ENCODE results near the gene PITPNM3. TPM values are rescaled to one million over a fixed set of nuclear protein-coding genes. Genes with fewer than 3 reads are reported as not detected.

Gene PITPNM3
- total RNA-seq, 1 experiment from 2014 or later: 0.89 TPM

DNA sequence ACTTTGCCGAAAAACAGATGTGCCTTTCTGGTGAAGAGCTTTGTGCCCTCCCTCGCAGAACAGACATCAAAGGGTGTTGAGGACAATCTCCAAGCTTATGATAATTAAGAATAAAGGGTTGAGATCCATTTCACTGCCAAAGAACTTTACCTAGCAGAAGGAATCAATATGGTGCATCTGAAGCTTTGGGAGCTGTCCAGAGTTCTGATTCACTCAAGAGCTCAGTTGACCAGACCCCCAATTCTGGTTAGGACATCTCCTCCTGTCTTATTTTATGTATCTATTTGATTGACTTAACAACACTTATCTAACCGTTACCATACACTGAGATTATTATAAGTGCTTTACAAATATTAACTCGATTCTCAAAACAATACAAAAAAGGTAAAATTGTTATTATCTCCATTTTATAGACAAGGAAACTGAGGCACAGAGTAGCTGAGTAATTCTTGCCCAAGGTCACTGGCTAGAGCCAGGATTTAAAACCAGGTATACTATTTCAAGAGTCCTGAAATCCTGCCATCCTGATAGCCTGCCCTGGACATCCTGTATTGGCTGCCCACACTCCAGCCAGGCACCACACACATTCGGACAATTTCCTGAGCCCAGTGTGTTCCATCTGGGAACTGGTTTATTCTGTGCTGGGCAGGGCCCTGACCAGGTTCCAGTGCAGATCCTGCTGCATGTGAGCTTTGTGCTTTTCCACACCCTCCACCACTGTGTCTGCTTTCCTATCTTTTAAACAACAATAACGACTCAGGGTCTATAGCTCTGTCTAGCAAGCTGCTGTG is 29.8 kb downstream of the PITPNM3 start:
- DNase-seq (ENCODE audit: low read depth): no peak

GRCh38 chr17:6525731-6526130 is 30.6 kb downstream of the PITPNM3 start:
- no peak for DNase-seq (ENCODE audit: low read depth)

GRCh38 chr17:6525141-6525540 is 31.2 kb downstream of the PITPNM3 start:
- no peak for DNase-seq (ENCODE audit: low read depth)

DNA sequence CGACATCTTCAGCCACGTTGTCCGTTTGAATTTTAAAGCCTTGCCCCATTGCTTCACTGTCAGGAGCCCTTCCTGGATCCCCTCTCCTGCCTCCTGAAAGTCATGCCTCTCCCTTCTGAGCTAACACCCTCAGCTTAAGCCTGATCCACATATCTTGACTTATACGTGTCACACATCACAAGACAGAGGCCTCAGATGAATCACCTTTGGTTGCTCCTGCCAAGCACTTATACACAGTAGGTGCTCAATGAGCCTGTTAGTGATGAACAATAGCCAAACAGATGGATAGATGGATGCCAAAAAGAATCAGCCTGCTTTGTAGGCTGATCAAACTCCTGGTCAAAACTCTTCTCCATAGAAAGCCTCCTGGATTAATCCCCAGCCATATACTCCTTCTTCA is 31.8 kb downstream of the PITPNM3 start:
- peak; percentile 82 for DNase-seq (ENCODE audit: low read depth)

DNA sequence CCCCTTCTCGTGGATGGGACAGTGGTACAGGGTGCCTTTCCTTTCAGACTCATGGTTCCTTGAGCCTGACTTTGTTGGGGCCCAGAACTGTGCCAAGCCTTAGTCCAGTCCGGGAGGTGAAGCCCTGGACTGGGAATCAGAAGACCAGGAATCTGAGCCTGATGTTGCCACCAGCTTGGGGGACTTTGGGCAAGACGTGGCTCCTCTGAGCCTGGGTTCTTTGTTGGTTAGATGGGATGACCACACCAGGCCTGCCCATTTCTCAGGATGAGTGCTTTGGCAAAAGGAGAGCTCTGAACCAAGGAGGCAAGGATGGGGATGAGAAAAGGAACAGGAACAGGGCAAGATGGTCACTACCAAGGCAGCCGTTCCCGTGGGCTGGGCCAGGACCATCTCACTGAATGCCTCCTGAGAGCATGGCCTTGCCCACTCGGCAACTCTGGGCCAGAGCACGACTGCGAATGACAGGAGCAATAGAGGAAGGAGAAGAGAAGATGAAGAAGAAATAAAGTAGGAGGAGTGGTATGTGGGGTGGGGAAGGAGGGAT is 32.5 kb downstream of the PITPNM3 start:
- no peak for DNase-seq (ENCODE audit: low read depth)

- peak; percentile 92 for DNase-seq (ENCODE audit: low read depth)
Measured at GRCh38 chr17:6523330-6523729, 33.0 kb downstream of the PITPNM3 start.

DNA sequence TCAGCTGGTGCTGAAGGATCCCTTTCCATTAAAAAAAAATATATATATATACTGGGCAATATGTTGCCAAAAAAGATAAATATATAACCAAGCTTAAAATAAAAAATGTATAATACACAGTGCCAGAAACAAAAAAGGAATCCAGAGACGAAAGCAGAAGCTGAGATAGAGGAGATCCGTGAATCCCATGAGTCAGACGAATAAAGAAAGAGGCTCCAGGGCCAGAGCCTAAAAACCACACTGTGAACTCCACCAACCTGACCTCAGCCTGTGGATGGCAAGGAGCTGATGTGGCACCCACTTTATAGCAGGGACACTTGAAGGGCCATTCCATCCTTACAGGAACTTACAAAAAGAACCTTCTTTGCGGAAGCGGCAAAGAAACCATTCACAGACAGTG is 34.8 kb downstream of the PITPNM3 start:
- peak; percentile 80 for DNase-seq (ENCODE audit: low read depth)

DNA sequence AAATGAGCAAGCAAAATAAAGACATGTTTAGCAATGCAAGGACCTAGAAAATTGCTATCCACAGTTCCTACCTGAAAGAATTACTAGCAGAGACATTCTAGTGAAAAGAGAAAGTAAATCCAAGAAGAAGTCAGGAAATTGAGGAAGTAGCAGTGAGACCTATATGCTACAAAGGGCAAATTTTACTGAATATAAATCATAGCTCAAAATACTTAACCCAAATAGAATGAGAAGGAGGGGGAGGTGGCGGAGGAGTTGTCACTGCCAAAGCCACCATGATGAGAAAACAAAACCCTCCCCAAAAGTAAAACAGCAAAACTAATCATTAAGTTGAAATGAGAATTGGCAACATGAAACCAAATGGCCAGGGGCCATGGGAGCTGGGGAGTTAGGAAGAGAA is 39.3 kb downstream of the PITPNM3 start:
- no peak for DNase-seq (ENCODE audit: low read depth)

GRCh38 chr17:6514371-6514770 is 42.0 kb downstream of the PITPNM3 start:
- peak; percentile 64 for DNase-seq (ENCODE audit: low read depth)

GRCh38 chr17:6512552-6512951 is 43.8 kb downstream of the PITPNM3 start:
- DNase-seq (ENCODE audit: low read depth): no peak

DNA sequence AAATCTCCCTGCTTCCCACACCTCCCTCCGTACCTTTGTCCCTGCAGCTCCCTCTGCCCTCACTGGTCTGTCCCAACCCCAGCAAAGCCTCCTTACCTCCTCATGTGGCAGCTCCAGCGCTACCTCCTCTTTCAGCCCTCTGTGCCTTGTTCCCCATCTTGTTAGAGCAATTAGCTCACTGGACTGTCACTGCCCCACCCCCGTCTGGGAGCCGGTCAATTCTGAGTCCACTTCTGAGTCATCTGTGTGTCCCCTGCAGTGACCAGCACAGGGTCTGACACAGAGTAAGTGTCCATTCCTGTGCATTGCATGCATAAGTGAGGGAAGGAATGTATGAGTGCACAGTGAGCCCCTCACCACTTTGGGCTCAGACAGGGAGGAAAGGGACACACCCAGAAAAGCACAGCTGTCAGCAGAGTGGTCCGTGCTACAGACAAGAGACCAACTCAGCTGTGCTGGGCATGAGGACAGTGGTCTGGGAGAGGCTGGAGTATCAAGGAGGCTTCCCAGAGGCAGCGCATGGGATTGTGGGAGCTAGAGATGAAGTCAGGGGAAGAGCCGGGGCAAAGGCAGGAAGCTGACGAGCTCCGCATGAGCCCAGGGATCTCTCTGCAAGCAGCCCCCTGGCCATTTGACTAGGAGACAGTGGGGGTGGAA is 45.9 kb downstream of the PITPNM3 start:
- peak; percentile 68 for DNase-seq (ENCODE audit: low read depth)

DNA sequence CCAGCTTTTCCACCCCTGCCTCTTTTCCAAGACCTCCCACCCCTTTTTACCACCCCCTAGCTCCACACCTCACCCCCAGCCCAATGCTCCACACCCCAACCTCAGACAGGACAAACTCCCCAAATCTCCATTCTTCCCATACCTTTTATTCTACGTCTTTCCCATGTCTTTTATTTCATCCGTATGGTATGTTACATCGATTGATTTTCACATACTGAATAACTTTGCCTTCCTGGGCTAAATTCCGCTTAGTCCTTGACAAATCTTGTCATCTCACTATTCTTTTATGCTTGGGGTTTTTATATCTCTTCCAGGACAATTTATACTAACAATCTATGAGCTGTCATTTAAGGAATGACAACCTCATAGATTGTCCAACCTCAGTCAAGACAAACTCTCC is 46.4 kb downstream of the PITPNM3 start:
- DNase-seq (ENCODE audit: low read depth): no peak

GRCh38 chr17:6509031-6509771 is 47.2 kb downstream of the PITPNM3 start:
- no peak for DNase-seq (ENCODE audit: low read depth)

GRCh38 chr17:6508519-6509030 is 47.8 kb downstream of the PITPNM3 start:
- no peak for DNase-seq (ENCODE audit: low read depth)

GRCh38 chr17:6508016-6508415 is 48.3 kb downstream of the PITPNM3 start:
- DNase-seq (ENCODE audit: low read depth): no peak

DNA sequence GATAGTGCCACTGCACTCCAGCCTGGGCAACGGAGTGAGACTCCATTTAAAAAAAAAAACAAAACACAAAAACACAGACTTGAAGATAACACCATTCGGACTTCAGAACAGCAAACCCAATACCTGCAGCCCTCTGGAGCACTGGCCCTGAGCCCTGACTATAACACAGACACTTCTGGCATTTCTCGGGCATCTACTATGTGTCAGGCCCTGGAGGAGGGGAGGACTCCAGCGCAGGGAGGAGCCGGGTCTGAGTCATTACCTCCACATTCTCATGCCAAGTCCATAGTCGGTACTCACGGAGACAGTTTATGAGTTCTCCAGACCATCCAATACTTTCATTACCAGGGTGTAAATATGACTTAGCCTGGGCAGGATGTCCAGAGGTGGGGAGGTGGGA is 48.8 kb downstream of the PITPNM3 start:
- DNase-seq (ENCODE audit: low read depth): peak; percentile 94

GRCh38 chr17:6506679-6507231 is 49.6 kb downstream of the PITPNM3 start:
- peak; percentile 96 for DNase-seq (ENCODE audit: low read depth)

DNA sequence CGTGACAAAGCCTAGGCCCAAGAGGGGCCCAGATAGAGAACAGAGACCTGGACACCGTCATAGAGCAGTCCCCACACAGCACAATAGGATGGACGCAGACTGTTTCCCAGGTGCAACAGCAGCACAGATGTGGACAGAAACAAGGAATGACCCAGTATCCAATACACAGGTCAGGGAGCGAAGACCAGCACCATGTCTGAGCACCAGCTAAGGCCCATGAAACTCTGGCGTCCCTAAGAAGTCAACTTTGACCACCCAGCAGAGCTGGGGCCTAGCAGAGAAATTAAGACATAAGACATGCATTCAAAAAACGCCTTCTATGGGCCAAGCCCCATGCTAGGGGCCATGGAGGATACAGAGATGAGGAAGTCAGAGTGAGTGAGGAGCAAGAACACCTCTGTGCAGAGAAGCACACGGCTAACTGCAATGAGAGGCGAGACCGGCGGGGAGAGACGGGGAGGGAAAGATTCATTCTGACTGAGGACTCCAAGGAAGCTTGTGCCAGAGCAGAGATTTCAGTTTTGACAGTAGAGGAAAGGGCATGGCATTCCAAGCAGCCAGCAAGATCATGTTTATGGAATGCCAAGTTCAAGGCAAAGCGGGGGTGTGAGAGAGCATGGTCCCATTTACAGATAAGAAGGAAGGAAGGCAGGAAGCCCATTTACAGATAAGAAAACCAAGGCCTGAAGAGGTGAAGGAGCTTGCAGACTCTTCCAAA is 50.8 kb downstream of the PITPNM3 start:
- DNase-seq (ENCODE audit: low read depth): peak; percentile 46

- DNase-seq (ENCODE audit: low read depth): no peak
Measured at GRCh38 chr17:6503641-6504195, 52.6 kb downstream of the PITPNM3 start.

- no peak for DNase-seq (ENCODE audit: low read depth)
Measured at GRCh38 chr17:6502871-6503509, 53.4 kb downstream of the PITPNM3 start.

All from M059J (cell line).